NT2/D1 (cell line): ENCODE measurements around the gene NOC2L.
"Not testable (repeated sequence)": the region's sequence is repeated elsewhere in the genome, so short reads cannot be mapped to it uniquely, and the experiment has no call there.

Experiments used
- SUZ12 ChIP-seq: IDR thresholded peaks from 2 replicates; pipeline ENCODE4 v1.6.1; 2011; ENCODE audit not compliant: insufficient read length, insufficient read depth; ENCODE audit errors: extremely low read depth
- YY1 ChIP-seq: IDR thresholded peaks from 2 replicates; pipeline ENCODE4 v1.6.1; 2011; ENCODE audit not compliant: insufficient read length, insufficient read depth
- ZNF274 ChIP-seq: IDR thresholded peaks from 2 replicates; pipeline ENCODE4 v1.6.1; 2011; ENCODE audit warnings: mild to moderate bottlenecking, low read depth, low read length

GRCh38 chr1:946811-947210 lies 12.2 kb downstream of the NOC2L start:
- TF ChIP-seq ZNF274, YY1, SUZ12: not testable (repeated sequence)
